PC-9 (cell line): ENCODE data around the gene SRRT. TPM values are rescaled to one million over a fixed set of nuclear protein-coding genes. Genes with fewer than 3 reads are reported as not detected.
A peak's percentile ranks its signal among the peaks of the same experiment; 100 is the strongest.

ENCODE experiments used
- BruUV-seq: library from RNA; stranded (reverse); fragments of 400-500 nt; replicated peaks from 2 replicates; lab custom pipeline; 2021; lab: Mats Ljungman, UMichigan
- CTCF ChIA-PET: fragments of 300-600 bp; sonication (Branson Sonifier 250); formaldehyde crosslinking; loops from one replicate; lab custom pipeline; 2022; ENCODE audit warnings: antibody characterized with exemption; lab: Charles Lee
- POLR2A ChIA-PET: fragments of 300-600 bp; sonication (Branson Sonifier 250); formaldehyde crosslinking; loops from one replicate; lab custom pipeline; 2022; ENCODE audit warnings: antibody characterized with exemption; ENCODE audit not compliant: unreplicated experiment; lab: Charles Lee
- DNase-seq, 2 experiments: peaks; one replicate each; pipeline versions ENCODE4 v3.0.0 to v3.0.0-alpha.2; 2015 to 2022; ENCODE audit warnings: mixed read lengths in 1 of 2
- H2AFZ ChIP-seq: fragments of 200-600 bp; sonication (generic); 2 replicates; pipeline ENCODE4 v1.8.1; 2017; ENCODE audit warnings: antibody characterized with exemption
- H3F3A ChIP-seq: fragments of 200-600 bp; sonication (generic); 2 replicates; pipeline ENCODE4 v1.8.1; 2017; ENCODE audit warnings: antibody characterized with exemption, mild to moderate bottlenecking, low read depth; ENCODE audit not compliant: insufficient read depth
- H3K27ac ChIP-seq: fragments of 200-600 bp; sonication (generic); 2 replicates; pipeline ENCODE4 v1.6.1; 2016; ENCODE audit warnings: mixed run types
- H3K27me3 ChIP-seq: fragments of 200-600 bp; sonication (generic); 2 replicates; pipeline ENCODE4 v1.6.1; 2016; ENCODE audit warnings: low read depth, mixed run types; ENCODE audit not compliant: insufficient read depth
- H3K36me3 ChIP-seq: fragments of 200-600 bp; sonication (generic); 2 replicates; pipeline ENCODE4 v1.6.1; 2016; ENCODE audit warnings: low read depth, mixed run types
- H3K4me1 ChIP-seq: fragments of 200-600 bp; sonication (generic); replicated peaks from 2 replicates; pipeline ENCODE4 v1.6.1; 2016; ENCODE audit warnings: mixed run types; ENCODE audit not compliant: insufficient read depth
- H3K4me2 ChIP-seq: fragments of 200-600 bp; sonication (generic); 2 replicates; pipeline ENCODE4 v1.6.1; 2017; ENCODE audit warnings: mixed run types
- H3K4me3 ChIP-seq: fragments of 200-600 bp; sonication (generic); 2 replicates; pipeline ENCODE4 v1.6.1; 2016; ENCODE audit warnings: mixed run types
- H3K79me2 ChIP-seq: fragments of 200-600 bp; sonication (generic); 2 replicates; pipeline ENCODE4 v1.6.1; 2017; ENCODE audit warnings: low read depth, mixed run types
- H3K9me2 ChIP-seq: fragments of 200-600 bp; sonication (generic); 2 replicates; pipeline ENCODE4 v1.8.1; 2017; ENCODE audit warnings: mild to moderate bottlenecking; ENCODE audit not compliant: insufficient read depth
- H3K9me3 ChIP-seq: fragments of 200-600 bp; sonication (generic); 2 replicates; pipeline ENCODE4 v1.8.1; 2016; ENCODE audit warnings: low read depth; ENCODE audit not compliant: insufficient read depth
- H4K20me1 ChIP-seq: fragments of 200-600 bp; sonication (generic); 2 replicates; pipeline ENCODE4 v1.8.1; 2017; ENCODE audit not compliant: insufficient read depth
- EZH2 ChIP-seq: fragments of 200-600 bp; sonication (generic); IDR thresholded peaks from 2 replicates; pipeline ENCODE4 v1.8.0; 2017; ENCODE audit warnings: antibody characterized with exemption, low read depth
- intact Hi-C: fragments of 100-400 bp; cut with micrococcal nuclease; formaldehyde crosslinking; loops from one replicate; pipeline ENCODE4 v1.10.0; 2022; ENCODE audit not compliant: unreplicated experiment
- total RNA-seq: library from RNA; stranded (reverse); gene quantifications from 2 replicates; pipeline ENCODE4 v1.2.3, GENCODE V29; 2021
- TF ChIP-seq, protein P1 (sequence below): fragments of 200-600 bp; sonication (generic); conservative IDR thresholded peaks from 2 replicates; pipeline ENCODE4 v1.6.1; 2017; ENCODE audit warnings: mixed run types, antibody characterized with exemption, mild to moderate bottlenecking, moderate library complexity

SRRT gene
- total RNA-seq, 1 experiment from 2014 or later = 144 TPM

DNA sequence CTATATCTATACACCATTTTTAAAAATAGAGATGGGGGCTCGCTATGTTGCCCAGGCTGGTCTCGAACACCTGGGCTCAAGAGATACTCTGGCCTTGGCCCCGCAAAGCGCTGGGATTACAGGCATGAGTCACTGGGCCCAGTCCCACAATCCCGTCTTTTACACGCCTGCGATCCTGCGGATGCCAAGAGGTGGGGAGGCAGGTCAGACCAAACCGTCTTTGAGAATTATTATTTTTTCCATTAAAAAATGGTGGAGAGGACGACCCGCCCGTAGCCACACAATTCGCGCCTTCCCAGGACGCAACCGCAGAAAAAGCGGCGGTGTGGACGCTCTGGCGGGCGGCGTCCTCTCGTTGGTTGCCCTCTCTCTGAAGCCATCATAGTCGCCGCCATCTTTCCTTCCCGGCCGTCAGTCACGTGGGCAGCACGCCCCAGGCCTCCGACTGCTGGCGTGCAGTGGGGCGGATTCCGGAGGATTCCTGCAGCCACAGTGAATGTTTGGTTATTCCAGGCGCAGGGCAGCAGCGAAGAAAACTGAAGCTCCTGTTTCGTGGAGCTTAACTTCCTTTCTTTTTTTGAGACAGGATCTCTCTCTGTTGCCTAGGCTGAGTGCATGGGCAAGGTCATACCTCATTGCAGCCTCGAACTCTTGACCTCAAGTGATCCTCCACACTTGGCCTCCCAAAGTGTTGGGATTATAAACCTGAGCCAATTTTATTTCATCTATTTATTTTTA is 37.6 kb upstream of the SRRT start:
- TF ChIP-seq EZH2 = no peak
- TF ChIP-seq, protein P1, sequence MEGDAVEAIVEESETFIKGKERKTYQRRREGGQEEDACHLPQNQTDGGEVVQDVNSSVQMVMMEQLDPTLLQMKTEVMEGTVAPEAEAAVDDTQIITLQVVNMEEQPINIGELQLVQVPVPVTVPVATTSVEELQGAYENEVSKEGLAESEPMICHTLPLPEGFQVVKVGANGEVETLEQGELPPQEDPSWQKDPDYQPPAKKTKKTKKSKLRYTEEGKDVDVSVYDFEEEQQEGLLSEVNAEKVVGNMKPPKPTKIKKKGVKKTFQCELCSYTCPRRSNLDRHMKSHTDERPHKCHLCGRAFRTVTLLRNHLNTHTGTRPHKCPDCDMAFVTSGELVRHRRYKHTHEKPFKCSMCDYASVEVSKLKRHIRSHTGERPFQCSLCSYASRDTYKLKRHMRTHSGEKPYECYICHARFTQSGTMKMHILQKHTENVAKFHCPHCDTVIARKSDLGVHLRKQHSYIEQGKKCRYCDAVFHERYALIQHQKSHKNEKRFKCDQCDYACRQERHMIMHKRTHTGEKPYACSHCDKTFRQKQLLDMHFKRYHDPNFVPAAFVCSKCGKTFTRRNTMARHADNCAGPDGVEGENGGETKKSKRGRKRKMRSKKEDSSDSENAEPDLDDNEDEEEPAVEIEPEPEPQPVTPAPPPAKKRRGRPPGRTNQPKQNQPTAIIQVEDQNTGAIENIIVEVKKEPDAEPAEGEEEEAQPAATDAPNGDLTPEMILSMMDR = no peak
- H3F3A ChIP-seq = 0 out of 2 replicates have a peak, but pooled peaks cover 3% of the 10 kb centered on the region
- H3K4me3 ChIP-seq = peak overlapping the region; percentile 33; the same call in 1 of the 2 replicates
- H4K20me1 ChIP-seq = no peaks in the 10 kb centered on the region
- no peak overlapping the region for H3K27ac ChIP-seq
- CTCF ChIA-PET = interaction anchor here (0.7 kb wide), 1 partner anchor 52 kb away, joined by 9 read pairs; the partner anchor contains the start of gene UFSP1
- DNase-seq = peak; percentile 46 to 91
- H3K79me2 ChIP-seq = no peaks in the 10 kb centered on the region
- no peaks in the 10 kb centered on the region for H3K4me1 ChIP-seq
- 0 out of 2 replicates have a peak overlapping the region, but pooled peaks have one; percentile 66 for H2AFZ ChIP-seq
- H3K9me3 ChIP-seq = no peaks in the 10 kb centered on the region
- no peaks in the 10 kb centered on the region for H3K9me2 ChIP-seq
- H3K4me2 ChIP-seq = peak overlapping the region; percentile 29; the same call in 1 of the 2 replicates
- POLR2A ChIA-PET = interaction anchor here (1.0 kb wide), 1 partner anchor 10 kb away, joined by 11 read pairs; the partner anchor contains the start of gene EPHB4
- H3K27me3 ChIP-seq = no peaks in the 10 kb centered on the region
- intact Hi-C loops = no loop called here
- TSS peak; percentile 97 for BruUV-seq
- H3K36me3 ChIP-seq = no peaks in the 10 kb centered on the region

DNA sequence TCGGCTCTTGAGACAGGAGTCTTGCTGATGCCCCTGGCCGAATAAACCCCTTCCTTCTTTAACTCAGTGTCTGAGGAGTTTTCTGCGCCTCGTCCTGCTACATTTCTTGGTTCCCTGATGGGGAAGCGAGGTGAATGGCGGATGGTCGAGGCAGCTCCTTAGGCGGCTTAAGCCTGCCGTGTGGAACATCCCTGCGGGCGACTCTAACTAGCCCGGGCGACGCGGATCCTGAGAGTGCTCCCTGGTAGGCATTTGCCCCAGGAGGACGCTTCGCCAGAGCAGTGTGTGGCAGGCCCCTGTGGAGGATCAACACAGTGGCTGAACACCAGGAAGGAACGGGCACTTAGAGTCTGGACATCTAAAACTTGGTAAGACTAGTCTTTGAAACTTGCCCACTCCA is 35.5 kb upstream of the SRRT start:
- Histone ChIP-seq H3K27me3 (no peaks in the 10 kb centered on the region), H3K4me2 (no peak overlapping the region), H3K9me3 (no peaks in the 10 kb centered on the region), H3K9me2 (no peaks in the 10 kb centered on the region), H4K20me1 (no peaks in the 10 kb centered on the region), H2AFZ (no peak overlapping the region), H3F3A (no peaks in the 10 kb centered on the region), H3K36me3 (no peaks in the 10 kb centered on the region), H3K4me3 (no peak overlapping the region), H3K27ac (no peak overlapping the region), H3K4me1 (no peaks in the 10 kb centered on the region), H3K79me2 (no peaks in the 10 kb centered on the region)
- ChIA-PET POLR2A (no interaction called here), CTCF (no interaction called here)
- TF ChIP-seq, protein P1 = no peak
- TF ChIP-seq EZH2 = no peak
- no TSS peak for BruUV-seq
- no peak for DNase-seq
- intact Hi-C loops = no loop called here

DNA sequence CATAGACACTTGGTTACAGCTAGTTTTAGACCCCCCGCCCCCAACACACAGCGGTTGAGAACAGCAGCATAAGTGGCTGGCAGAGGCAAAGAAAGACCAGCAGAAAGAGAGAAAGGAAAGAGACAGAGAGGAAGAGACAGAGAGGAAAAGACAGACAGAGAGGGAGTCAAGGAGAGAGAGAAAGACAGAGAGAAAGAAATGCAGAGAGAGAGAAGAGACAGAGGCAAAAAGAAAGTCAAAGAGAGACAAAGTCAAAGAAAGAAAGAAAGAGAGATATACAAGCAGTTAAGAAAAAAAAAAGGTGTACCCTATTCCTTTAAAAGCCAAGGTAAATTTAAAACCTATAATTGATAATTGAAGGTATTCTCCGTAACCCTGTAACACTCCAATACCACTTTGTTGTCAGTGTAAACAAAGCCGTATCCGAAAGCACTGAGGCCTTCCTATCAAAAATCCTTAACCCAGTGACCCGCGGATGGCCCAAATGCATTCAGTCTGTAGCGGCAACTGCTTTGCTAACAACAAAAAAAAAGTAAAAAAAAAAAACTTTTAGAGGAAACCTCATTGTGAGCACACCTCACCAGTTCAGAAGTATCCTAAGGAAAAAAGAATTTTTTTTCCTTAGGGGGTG is 34.3 kb upstream of the SRRT start:
- CTCF ChIA-PET = no interaction called here
- no peaks in the 10 kb centered on the region for H4K20me1 ChIP-seq
- intact Hi-C loops = no loop called here

More for the DNA sequence above, 34.3 kb upstream of the SRRT start:
- no peaks in the 10 kb centered on the region for H3K36me3 ChIP-seq
- POLR2A ChIA-PET = no interaction called here
- no peaks in the 10 kb centered on the region for H3K9me2 ChIP-seq
- no peaks in the 10 kb centered on the region for H3F3A ChIP-seq
- H3K4me1 ChIP-seq = no peaks in the 10 kb centered on the region
- H3K27ac ChIP-seq = no peak overlapping the region
- H3K27me3 ChIP-seq = no peaks in the 10 kb centered on the region
- H3K4me2 ChIP-seq = no peak overlapping the region
- no peaks in the 10 kb centered on the region for H3K79me2 ChIP-seq
- H3K4me3 ChIP-seq = no peak overlapping the region
- H3K9me3 ChIP-seq = no peaks in the 10 kb centered on the region
- H2AFZ ChIP-seq = no peak overlapping the region
- DNase-seq = no peak
- TF ChIP-seq EZH2 = no peak
- BruUV-seq = no TSS peak
